Measurements from ENCODE around the gene TMEM165.

- TF ChIP-seq POLR2A (IDR thresholded peaks at IDR 0.05; ENCODE audit: low read depth, low read length) (no peak), TAF1 (IDR thresholded peaks at IDR 0.05; ENCODE audit: low read depth, low read length) (no peak), SPI1 (IDR thresholded peaks at IDR 0.05; ENCODE audit: low read depth, low read length) (no peak), POLR2AphosphoS5 (IDR thresholded peaks at IDR 0.05; ENCODE audit: low read depth, low read length) (no peak)
Measured at GRCh38 chr4:55365345-55365728, 30.4 kb upstream of the TMEM165 start.
